ENCODE results near the gene ARHGEF16. TPM values are rescaled to one million over a fixed set of nuclear protein-coding genes. Genes with fewer than 3 reads are reported as not detected.
A peak's percentile ranks its signal among the peaks of the same experiment; 100 is the strongest.

The ARHGEF16 gene
- total and polyA plus RNA-seq, 11 donors, result 0.31 to 1.4 (median 0.51) TPM

GRCh38 chr1:3515774-3516480, 61.5 kb downstream of the ARHGEF16 start:
- no peaks in the 10 kb centered on the region for H3K27me3 ChIP-seq
- WGBS, 4 donors, result 76 to 87% (median 80%) methylated on average over 10 to 19 of the region's 19 CpGs
- H3K9me3 ChIP-seq, result peaks cover 0 to 3% (median 0%) of the 10 kb centered on the region in 12 donors
- H3K4me1 ChIP-seq, result no peaks in the 10 kb centered on the region
- H3K27ac ChIP-seq, result no peak overlapping the region
- intact Hi-C loops (cut with DNase I), result no loop called here
- no peak overlapping the region for H3K4me3 ChIP-seq
- no peaks in the 10 kb centered on the region for H3K36me3 ChIP-seq
- DNase-seq (no peak), ATAC-seq (no peak)
- no peak for TF ChIP-seq CTCF (IDR thresholded peaks at IDR 0.05)
- TF ChIP-seq POLR2A (IDR thresholded peaks at IDR 0.05), result no peak

GRCh38 chr1:3516481-3516869, 62.0 kb downstream of the ARHGEF16 start:
- Histone ChIP-seq H3K4me3 (no peak overlapping the region), H3K36me3 (no peaks in the 10 kb centered on the region), H3K9me3 (peaks cover 0 to 3% (median 0%) of the 10 kb centered on the region in 12 donors), H3K4me1 (no peaks in the 10 kb centered on the region), H3K27me3 (no peaks in the 10 kb centered on the region), H3K27ac (no peak overlapping the region)
- intact Hi-C loops (cut with DNase I), result no loop called here
- ATAC-seq, result no peak
- TF ChIP-seq POLR2A (IDR thresholded peaks at IDR 0.05) (no peak), CTCF (IDR thresholded peaks at IDR 0.05) (no peak)
- no peak for DNase-seq
- 86 to 98% (median 91%) methylated on average over 9 to 15 of the region's 15 CpGs for WGBS, 4 donors

- intact Hi-C loops (cut with DNase I), result no loop called here
- Histone ChIP-seq H3K36me3 (no peaks in the 10 kb centered on the region), H3K27ac (no peak overlapping the region), H3K4me1 (no peaks in the 10 kb centered on the region), H3K4me3 (no peak overlapping the region), H3K27me3 (no peaks in the 10 kb centered on the region), H3K9me3 (peaks cover 0 to 3% (median 0%) of the 10 kb centered on the region in 12 donors)
- ATAC-seq (no peak), DNase-seq (no peak)
- TF ChIP-seq CTCF (IDR thresholded peaks at IDR 0.05) (no peak), POLR2A (IDR thresholded peaks at IDR 0.05) (no peak)
- WGBS, 4 donors, result 90 to 93% (median 92%) methylated on average over 10 to 27 of the region's 27 CpGs
Observed at GRCh38 chr1:3516911-3517675, 62.6 kb downstream of the ARHGEF16 start.

GRCh38 chr1:3518256-3518655, 63.8 kb downstream of the ARHGEF16 start:
- intact Hi-C loops (cut with DNase I), result no loop called here

More at GRCh38 chr1:3518256-3518655, 63.8 kb downstream of the ARHGEF16 start:
- Histone ChIP-seq H3K9me3 (peaks cover 0 to 3% (median 0%) of the 10 kb centered on the region in 12 donors), H3K36me3 (no peaks in the 10 kb centered on the region), H3K27me3 (no peaks in the 10 kb centered on the region), H3K4me3 (no peak overlapping the region), H3K4me1 (no peaks in the 10 kb centered on the region), H3K27ac (no peak overlapping the region)
- WGBS, 4 donors, result 91 to 93% (median 92%) methylated on average over 6 to 12 of the region's 12 CpGs
- no peak for DNase-seq
- no peak for ATAC-seq
- TF ChIP-seq POLR2A (IDR thresholded peaks at IDR 0.05) (no peak), CTCF (IDR thresholded peaks at IDR 0.05) (peak; percentile 18 to 56 (median 49))

Measured in heart left ventricle (tissue), 16 donors.